ENCODE measurements around the gene VAC14.

Gene VAC14

DNA sequence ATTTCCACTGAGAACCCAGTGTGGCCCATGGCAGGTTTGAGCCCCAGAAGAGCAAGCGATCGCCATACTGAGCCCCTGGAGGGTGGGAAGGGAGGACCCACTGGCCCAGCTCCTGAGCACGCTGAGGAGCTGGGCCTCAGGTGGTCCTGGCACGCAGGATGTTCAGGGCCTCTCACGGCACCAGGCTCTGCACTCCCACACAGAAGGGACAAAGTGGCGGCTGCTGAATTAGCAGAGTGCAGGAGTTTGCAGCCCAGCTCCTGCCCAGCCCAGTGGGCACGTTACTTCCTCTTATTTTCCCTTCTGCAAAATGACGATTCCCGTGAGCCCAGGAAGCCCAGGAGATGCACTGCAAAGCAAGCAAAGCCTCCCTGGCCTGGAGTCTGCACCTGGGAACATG is 72.8 kb downstream of the VAC14 start:
- TF ChIP-seq, protein P1, sequence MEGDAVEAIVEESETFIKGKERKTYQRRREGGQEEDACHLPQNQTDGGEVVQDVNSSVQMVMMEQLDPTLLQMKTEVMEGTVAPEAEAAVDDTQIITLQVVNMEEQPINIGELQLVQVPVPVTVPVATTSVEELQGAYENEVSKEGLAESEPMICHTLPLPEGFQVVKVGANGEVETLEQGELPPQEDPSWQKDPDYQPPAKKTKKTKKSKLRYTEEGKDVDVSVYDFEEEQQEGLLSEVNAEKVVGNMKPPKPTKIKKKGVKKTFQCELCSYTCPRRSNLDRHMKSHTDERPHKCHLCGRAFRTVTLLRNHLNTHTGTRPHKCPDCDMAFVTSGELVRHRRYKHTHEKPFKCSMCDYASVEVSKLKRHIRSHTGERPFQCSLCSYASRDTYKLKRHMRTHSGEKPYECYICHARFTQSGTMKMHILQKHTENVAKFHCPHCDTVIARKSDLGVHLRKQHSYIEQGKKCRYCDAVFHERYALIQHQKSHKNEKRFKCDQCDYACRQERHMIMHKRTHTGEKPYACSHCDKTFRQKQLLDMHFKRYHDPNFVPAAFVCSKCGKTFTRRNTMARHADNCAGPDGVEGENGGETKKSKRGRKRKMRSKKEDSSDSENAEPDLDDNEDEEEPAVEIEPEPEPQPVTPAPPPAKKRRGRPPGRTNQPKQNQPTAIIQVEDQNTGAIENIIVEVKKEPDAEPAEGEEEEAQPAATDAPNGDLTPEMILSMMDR (IDR thresholded peaks at IDR 0.05; ENCODE audit: low read depth, low read length), result no peak
- no peak for DNase-seq (ENCODE audit: low read depth, low spot score)
- no peak overlapping the region for H3K4me3 ChIP-seq (ENCODE audit: low read depth, low read length)
- in situ Hi-C loops (cut with HindIII; ENCODE audit: low sequenced_read_pairs), result no loop called here

DNA sequence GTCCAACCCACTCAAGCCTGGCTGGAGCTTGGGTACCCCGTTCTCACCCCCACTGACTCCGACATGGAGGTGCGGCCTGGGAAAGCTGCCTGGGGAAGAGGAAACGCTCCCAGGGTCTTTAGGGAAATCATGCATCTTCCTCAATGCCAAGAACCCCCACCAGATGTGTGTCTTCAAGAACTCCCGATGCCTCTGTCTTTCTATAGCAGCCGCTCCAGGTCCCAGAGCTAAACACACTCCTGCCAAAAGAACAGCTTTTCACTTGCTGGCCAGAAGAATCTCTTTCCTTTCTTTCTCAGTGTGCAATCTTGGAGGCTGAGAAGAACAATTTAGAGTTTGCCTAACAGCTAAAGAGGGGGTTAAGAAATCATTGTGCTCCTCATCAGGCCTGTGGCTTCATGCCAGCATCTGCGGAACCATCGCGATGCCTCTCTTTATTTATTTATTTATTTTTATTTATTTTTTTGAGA is 74.0 kb downstream of the VAC14 start:
- DNase-seq (ENCODE audit: low read depth, low spot score), result no peak
- no peak overlapping the region for H3K4me3 ChIP-seq (ENCODE audit: low read depth, low read length)
- in situ Hi-C loops (cut with HindIII; ENCODE audit: low sequenced_read_pairs), result no loop called here
- TF ChIP-seq, protein P1 (IDR thresholded peaks at IDR 0.05; ENCODE audit: low read depth, low read length), result no peak

DNA sequence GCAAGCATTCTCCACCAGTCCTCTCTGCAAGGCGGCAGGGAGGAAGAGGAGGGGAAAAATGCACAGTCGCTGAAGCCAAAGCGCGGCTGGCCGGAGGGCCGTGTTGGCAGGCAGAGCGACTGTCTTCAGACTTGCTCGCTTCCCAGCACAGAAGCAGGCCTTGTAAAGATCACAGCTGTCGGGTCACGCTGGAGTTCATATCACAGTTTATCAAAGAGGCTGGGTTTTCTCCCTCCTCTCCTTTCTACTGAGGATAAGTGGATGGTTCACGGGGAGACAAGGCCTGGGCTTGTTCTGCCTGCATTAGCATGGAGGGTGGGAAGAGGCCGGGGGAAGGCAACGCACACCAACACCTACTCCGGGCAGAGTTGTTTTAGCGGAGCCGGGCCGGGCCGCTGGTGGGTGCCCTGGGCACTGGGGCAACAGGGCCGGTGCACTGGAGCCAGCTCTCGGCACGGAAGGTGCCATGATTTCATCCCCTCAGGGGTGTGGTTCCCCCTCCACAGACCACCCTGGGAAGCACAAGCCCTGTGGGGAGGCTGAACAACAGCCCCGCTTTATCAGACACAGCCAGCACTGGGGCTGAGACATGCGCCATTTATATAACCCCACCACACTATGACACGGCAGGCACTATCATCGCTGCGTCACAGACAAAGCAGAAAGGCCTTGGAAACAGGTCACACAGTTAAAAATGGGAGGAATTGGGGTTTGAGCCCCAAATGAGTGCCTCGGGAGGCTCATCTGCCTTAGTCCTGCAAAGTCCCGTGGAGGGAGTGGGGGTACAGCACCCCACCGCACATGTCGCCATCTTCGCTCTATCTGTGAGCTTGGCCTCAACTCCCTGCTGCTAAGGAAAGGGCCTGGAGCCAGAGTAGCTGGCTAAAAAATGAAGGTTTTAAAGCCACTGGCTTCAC is 74.8 kb downstream of the VAC14 start:
- in situ Hi-C loops (cut with HindIII; ENCODE audit: low sequenced_read_pairs), result no loop called here
- H3K4me3 ChIP-seq (ENCODE audit: low read depth, low read length), result no peak overlapping the region
- no peak for DNase-seq (ENCODE audit: low read depth, low spot score)
- TF ChIP-seq, protein P1 (IDR thresholded peaks at IDR 0.05; ENCODE audit: low read depth, low read length), result no peak

DNA sequence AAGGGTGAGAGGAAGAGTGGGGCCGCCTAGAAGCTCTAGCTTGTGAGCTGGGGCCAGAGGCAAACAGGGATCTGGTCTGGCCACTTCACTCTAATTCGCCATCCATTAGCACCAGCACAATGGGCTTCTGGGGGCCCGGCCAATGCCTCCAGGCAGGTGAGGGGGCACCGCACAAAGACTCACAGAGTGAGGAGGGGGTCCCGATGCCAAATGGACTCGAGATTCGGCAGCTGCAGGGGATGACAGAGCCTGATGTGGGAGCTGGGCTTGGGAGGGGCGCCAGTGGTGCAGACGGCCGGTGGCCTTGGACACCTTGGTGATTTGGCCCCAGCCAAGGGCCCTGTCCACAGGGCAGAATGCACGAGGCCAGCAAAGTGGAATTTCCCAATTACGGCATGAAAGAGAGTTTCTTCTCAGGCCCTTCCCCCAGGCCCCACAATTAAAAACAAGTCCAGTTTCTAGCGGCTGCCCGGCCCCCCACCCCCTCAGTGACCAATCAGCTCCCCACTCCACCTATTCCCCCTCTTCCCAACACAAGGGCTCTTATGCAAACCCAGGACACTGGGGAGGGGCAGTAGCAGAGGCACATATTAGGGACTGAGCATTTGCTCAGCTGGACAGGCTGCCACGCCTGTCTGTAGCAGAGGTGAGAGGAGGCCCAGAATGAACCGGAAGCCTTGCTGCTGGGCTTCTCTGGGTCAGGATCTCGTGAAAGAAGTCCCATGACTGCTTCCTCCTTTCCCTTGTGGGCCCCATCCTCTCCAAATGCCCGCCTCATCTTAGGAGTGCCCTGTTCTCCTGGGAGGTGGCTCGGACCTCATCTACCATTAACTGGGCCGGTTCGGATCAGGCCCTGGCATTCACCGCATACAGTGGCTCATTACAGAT is 75.7 kb downstream of the VAC14 start:
- no peak for DNase-seq (ENCODE audit: low read depth, low spot score)
- in situ Hi-C loops (cut with HindIII; ENCODE audit: low sequenced_read_pairs), result no loop called here
- TF ChIP-seq, protein P1 (IDR thresholded peaks at IDR 0.05; ENCODE audit: low read depth, low read length), result no peak

DNA sequence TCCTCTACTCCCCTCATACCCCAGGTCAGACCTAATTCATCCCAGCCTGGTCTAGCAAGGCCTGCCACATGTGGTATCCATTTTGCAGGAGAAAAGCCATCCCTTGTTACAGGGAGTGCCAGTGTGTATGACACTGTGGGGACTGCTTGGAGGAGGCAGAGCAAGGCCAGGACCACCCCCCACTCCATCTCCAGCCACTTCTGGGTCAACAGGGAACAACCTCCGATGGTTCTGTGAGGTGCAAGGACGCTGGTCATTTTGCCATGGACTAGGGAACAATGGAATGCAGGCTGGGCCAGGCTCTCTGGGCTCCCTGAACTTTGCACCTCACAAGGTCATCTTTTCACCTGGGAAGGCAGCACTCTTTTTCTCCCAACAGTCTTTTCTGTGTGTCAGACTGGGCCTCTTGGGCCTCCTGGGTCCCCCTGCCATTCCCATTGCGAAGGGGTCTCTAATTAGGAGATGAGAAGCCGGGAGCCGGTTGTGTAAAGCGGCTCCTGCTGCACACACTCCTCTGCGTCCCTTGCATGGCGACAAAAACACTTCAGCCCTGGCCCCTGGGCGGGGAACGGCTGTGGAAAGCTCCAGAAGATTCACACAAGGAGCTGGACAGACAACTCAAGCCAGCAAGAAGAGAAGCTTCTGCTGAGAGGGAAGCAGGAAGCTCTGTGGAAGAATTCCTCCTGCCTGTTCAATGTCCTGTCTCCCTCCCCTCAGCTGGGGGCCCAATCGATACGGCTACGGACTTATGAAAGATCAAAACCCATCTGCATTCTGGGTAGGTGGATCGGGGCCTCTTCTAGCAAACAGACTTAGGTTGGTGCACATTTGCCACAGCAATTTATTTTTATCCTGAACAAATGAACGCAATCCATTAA is 76.6 kb downstream of the VAC14 start:
- TF ChIP-seq, protein P1 (IDR thresholded peaks at IDR 0.05; ENCODE audit: low read depth, low read length), result no peak
- no peak for DNase-seq (ENCODE audit: low read depth, low spot score)
- in situ Hi-C loops (cut with HindIII; ENCODE audit: low sequenced_read_pairs), result no loop called here
- no peak overlapping the region for H3K4me3 ChIP-seq (ENCODE audit: low read depth, low read length)

More for the DNA sequence above, 75.7 kb downstream of the VAC14 start:
- no peak overlapping the region for H3K4me3 ChIP-seq (ENCODE audit: low read depth, low read length)

DNA sequence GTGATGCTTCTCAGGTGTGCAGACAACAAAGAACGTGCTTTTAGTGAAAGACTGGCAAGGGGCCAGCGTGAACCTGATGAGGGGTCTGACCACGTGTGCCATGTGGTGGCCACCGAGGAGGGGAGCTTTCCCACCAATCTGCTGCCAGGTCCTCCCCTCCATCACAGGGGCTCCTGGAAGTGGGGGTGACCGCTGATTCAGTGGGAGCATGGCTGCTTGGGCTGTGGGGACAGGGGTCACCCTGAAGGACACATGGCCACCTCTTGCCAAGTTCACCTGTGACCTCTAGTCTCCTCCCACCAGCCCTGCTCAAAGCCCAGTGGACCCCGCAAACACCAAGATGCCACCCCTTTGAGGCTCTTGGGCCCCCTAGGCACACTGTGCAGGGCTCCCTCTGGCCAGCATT is 77.2 kb downstream of the VAC14 start:
- DNase-seq (ENCODE audit: low read depth, low spot score), result no peak
- H3K4me3 ChIP-seq (ENCODE audit: low read depth, low read length), result no peak overlapping the region
- in situ Hi-C loops (cut with HindIII; ENCODE audit: low sequenced_read_pairs), result no loop called here
- TF ChIP-seq, protein P1 (IDR thresholded peaks at IDR 0.05; ENCODE audit: low read depth, low read length), result no peak

Data from astrocyte of the spinal cord (primary cell).